T47D (cell line): ENCODE results near the gene C2orf81.
"Not testable (repeated sequence)": the region's sequence is repeated elsewhere in the genome, so short reads cannot be mapped to it uniquely, and the experiment has no call there.

Experiments
- DNase-seq, 2 experiments: peaks; one replicate each; pipeline versions ENCODE4 v3.0.0 to v3.0.0-alpha.2; 2011 to 2012; ENCODE audit warnings: low read depth in 1 of 2, low spot score in 1 of 2
- JUND ChIP-seq: IDR thresholded peaks from 2 replicates; pipeline ENCODE4 v1.6.1; 2012; ENCODE audit warnings: low read depth
- in situ Hi-C: cut with HindIII; loops from 2 replicates; pipeline ENCODE4 v1.10.0; 2016; ENCODE audit warnings: low sequenced_read_pairs, low pct_unique_long_range_greater_than_20kb

C2orf81 gene

DNA sequence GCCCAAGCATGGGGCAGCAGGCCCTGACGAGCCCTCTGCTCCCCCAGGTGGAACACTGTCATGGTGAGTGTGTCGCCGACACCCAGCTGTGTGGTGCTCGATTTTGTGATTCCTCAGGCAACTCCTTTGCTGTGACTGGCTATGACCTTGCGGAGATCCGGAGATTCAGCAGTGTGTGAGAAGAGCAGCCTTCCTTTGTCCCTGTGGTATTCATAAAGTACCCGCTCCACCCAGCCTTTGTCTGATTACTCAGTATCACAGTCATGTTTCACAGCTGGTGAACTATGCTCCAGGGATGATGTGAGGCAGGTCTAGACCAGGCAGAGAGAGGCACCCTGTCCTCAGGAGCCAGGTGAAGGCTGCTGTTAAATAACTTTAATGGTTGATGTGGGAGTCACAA, 4.1 kb upstream of the C2orf81 start:
- TF ChIP-seq JUND, result no peak
- in situ Hi-C loops, result no loop called here
- DNase-seq, result no peak

DNA sequence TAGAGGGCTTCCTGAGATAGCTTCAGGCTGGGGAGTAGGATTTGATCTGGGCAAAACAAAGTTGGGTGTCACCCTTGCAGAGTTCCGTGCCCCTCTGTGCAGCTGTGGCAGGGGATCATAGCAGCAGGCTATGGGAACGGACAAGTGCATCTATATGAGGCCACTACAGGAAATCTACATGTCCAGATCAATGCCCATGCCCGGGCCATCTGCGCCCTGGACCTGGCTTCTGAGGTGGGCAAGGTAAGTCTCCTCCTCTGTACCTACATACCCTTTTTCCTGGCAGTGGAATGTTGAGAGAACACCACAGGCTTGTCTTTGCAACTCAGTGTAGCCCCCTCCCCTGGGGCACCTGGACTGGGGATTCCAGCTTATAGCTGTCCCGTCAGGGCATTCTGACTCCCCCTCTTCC, 3.6 kb upstream of the C2orf81 start:
- TF ChIP-seq JUND, result no peak
- in situ Hi-C loops, result no loop called here
- DNase-seq, result no peak

DNA sequence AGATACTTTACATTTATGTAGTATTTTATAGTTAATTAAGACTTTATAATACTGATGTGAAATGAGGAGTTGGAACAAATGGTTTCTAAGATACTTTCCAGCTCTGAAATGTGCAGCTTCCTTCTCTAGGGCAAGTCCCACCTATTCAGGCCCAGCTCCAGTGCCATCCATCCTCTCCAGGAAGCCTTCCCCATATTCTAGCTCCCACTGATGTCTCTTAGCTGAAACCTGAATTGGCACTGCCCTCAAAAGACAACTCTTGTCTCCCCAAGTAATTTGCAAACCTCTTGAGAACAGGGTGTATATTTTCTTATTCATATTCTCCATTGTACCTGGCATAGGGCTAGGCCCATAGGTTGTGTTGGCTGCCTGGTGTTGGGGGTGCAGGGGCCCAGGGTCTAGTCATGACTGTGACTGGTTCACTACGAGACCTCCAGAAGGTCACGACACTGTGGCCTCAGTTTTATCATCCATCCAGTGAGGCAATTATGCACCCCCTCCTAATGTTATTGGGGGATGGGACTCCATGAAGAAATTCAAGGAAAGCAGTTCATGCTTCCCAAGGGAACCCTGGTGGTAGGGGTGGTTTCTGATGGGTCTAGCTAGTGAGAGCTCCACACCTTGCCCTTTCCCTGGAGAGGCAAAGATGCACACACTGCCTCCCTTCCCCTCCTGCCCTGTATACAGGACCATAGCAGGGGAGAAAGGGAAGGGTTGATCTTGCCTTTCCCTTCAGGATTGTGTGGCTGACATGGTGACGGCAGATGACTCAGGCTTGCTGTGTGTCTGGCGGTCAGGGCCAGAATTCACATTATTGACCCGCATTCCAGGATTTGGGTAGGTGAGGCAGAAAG, 2.9 kb upstream of the C2orf81 start:
- TF ChIP-seq JUND, result no peak
- no peak for DNase-seq
- in situ Hi-C loops, result no loop called here

DNA sequence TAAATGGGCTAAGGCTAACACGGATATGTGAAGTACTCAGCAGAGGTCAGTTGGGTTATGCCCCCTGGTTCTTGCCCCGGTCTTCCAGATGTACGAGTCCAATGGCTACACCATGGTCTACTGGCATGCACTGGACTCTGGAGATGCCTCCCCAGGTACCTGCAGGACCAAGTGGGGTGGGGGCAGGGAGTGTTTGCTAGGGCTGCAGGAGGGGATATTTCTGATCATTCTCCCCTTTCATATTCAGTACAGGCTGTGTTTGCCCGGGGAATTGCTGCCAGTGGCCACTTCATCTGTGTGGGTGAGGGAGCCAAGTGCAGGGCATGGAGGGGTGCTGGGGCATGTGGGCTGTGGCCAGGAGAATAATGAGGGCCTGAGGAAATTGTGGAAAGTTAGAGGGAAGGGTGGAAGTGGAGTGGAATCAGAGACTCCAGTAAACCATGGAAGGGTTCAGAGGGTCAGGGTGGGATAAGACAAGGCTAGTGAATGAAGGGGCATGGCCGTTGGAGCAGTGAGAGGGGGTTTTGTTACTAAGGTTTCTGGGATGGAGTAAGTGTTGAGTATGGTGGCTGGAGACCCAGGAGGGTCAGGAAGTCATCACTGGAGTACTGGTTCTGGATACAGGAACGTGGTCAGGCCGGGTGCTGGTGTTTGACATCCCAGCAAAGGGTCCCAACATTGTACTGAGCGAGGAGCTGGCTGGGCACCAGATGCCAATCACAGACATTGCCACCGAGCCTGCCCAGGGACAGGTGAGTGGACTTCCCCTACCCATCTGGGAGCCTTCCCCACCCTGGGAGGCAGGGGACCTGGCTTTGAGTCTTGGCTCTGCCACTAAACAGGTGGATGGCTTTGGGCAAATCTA, 2.0 kb upstream of the C2orf81 start:
- DNase-seq, result no peak
- in situ Hi-C loops, result no loop called here
- no peak for TF ChIP-seq JUND

DNA sequence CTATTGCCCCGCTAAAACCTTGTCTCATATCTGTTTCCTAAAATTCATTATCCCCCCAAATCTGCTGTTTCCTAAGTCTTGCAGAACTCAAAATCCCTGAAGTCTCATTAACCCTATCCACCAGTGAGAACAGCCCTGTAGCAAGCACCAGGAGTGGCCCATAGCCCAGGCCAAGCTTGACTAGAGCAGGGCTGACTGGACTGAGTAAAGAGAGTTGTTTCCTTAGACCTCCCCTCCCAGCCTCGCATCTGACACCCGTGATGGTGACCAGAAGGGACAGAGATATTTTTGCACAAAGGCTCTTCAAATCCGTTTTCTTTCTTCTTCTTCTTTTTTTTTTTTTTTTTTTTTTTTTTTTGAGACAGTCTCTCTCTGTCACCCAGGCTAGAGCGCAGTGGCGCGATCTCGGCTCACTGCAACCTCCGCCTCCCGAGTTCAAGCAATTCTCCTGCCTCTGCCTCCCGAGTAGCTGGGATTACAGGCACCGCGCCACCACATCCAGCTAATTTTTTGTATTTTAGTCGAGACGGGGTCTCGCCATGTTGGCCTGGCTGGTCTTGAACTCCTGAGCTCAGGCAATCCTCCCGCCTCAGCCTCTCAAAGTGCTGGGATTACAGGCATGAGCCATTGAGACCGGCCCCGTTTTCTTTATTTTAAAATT, 846 bp downstream of the C2orf81 start:
- DNase-seq, in situ Hi-C loops: not testable (repeated sequence)

DNA sequence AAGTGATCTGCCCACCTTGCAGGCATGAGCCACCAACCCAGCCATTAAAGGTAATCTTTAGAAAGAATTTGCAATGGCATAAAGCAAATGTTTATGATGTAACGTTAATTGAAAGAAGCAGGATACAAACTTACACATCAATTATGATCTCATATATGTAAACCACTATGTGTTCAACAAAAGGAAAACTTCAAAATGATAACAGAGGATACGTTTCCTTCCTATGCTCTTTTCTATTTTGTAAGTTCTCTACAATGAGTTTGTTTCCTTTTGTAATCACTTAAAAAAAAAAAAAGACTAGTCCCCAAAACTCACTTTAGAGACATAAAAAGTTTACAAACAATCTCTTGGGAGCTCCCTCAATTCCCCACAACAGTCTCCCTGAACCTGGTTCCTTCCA, 1.4 kb downstream of the C2orf81 start:
- no peak for DNase-seq
- in situ Hi-C loops, result no loop called here

DNA sequence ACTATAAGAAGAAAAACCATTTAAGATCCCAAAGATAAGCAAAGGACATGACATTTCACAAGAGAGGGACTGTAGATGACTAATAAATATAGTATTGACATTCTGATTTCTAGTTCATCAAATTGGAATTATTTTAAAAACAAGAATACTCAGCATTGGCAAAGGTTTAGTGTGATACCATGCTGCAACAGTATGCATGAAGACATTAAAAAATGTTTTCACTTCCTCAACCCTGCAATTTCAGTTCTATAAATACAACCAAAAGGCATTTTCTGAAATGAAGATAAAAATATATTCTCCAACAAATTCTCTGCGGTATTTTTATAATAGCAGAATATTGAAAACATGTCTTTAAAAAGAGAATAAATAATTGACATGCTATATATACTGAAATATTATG, 2.1 kb downstream of the C2orf81 start:
- in situ Hi-C loops, result no loop called here
- DNase-seq, result no peak
- no peak for TF ChIP-seq JUND

More for the DNA sequence above, 1.4 kb downstream of the C2orf81 start:
- TF ChIP-seq JUND, result no peak

DNA sequence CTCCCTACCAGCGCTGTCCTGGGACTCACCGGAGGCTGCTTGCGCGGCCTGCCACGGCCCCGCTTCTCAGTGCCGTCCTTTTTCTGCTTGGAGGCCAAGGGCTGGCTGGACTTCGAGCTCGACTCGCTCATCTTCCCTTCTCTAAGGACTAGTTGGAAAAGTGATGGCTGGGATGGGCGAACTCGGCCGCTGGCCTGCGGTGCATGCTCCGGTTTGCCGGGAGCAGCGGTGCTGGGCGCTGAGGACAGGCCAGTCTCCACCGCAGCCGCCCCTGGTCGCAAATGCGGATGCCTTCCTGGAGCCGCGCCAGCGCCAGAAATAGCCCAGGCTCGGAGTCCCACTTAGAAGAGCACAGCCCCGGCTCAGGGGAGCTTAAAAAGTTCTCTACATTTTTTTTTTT, 3.1 kb downstream of the C2orf81 start:
- no peak for TF ChIP-seq JUND
- no peak for DNase-seq
- in situ Hi-C loops, result no loop called here

DNA sequence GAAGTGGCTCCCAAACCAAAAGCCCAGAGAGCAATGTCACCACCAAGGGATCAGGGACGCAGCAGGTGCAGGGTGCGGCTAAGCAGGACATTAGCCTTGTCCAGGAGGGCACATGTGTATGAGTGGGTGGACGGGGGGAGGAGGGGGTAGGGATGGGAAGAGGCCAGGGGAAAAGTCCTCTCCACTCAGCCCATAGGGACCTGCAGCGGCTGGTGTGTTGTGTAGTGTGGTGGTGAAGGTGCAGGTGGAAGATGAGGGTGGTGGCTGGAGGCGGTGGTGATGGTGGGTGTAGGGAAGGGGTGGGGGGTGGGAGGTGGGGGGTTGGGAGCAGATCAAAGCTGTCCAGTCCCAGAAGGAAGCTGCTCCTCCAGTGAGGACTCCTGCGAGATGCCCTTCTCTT, 3.7 kb downstream of the C2orf81 start:
- no peak for TF ChIP-seq JUND
- in situ Hi-C loops, result no loop called here

DNA sequence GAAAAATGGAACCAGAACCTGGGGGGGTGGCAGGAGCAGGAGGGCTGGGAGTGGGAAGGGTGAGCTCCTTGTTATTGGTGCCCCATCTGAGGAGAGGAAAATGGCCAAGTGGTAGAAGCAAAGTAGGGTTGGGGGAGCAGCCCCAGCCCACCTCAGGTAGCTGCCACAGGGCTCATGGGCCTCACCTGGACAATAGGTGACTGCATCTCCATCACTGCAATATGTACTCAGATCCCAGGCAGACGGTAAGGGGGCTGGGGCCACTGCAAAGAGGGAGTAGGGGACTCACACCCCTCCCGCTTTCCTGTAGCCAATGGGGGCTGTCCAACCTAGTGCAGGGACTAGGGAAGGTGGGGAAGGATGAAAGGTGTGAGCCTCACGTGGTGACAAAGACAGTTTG, 4.2 kb downstream of the C2orf81 start:
- no peak for DNase-seq
- TF ChIP-seq JUND, result no peak
- in situ Hi-C loops, result no loop called here

More for the DNA sequence above, 3.7 kb downstream of the C2orf81 start:
- DNase-seq, result no peak

DNA sequence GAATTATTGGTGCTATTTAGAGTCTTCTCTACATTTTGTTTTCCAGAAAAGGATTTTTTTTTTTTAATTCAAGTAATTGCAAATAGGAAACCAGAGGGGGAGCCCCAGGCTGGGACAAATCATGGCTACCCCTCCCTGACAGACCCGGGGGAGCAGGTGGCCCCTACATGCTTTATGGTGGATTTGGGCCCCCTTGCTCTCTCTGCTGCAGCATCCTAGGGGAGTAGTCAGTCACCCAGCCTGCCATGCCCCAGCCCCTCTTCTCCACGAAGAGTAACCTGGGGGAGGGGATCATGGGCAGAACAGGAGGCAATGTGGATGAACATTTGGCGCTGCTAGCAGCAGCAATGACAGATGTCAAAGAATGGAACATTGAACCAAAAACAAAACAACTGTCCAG, 4.6 kb downstream of the C2orf81 start:
- no peak for DNase-seq
- TF ChIP-seq JUND, result no peak
- in situ Hi-C loops, result no loop called here

DNA sequence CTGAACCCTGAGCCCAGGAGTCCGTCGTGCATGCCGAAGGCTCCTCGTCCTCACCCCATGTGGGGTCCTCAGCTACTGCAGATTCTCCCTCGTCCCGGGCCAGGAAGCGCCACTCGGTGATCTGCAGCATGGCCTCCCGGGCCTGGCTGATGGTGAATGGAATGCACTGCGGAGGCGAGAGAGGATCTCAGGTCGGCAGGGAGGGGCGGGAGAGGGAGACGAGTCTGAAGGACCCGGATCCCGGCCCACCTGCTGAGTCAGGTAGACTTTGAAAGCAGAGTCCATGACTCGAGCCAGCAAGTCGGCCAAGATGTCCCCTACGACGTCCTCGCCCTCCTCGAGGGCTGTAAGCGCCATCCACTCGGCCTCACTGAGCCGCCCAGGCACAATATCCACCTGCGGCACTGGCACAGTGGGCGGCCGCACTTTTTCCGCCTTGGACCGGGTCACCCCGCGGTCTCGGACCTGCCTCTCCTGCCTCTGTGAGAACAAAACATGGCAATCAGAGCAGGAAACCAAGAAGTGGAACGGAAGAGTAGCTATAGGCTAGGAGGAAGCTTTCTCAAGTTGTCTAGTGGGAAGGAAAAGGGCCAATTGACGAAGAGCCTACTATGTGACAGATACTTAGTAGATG, 5.5 kb downstream of the C2orf81 start:
- TF ChIP-seq JUND, result no peak
- DNase-seq, result no peak
- in situ Hi-C loops, result no loop called here
